Activated CD4-positive, CD25-positive, alpha-beta regulatory T cell (primary cell): ENCODE measurements around the gene NELFA.

Source experiments
- DNase-seq, 4 experiments: peaks; one replicate each; lab custom pipeline; 2025; lab: John Stamatoyannopoulos, UW

NELFA gene

GRCh38 chr4:1964971-1965370 is 43.8 kb downstream of the NELFA start:
- DNase-seq: no peak

DNA sequence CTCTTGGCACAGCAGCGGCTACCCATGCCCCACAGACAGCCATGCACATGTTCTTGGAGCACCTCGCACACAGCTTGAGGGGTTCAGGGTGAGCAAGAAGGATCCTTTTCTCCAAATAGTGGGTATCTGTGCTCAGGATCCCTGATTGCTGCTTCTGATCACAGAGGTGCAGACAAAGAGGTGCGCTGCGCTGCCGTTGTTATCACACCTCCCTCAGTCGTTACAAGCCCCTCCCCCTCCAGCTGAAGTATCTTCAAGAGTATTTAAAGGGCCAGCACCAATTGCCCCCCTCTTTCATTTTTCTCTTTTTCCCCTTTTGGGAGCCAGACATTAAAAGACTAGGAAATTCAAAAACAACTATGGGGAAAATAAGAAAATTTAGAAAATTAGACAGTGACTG is 44.3 kb downstream of the NELFA start:
- no peak for DNase-seq

- no peak for DNase-seq
These were observed 45.8 kb downstream of the NELFA start for GRCh38 chr4:1962980-1963379.

DNA sequence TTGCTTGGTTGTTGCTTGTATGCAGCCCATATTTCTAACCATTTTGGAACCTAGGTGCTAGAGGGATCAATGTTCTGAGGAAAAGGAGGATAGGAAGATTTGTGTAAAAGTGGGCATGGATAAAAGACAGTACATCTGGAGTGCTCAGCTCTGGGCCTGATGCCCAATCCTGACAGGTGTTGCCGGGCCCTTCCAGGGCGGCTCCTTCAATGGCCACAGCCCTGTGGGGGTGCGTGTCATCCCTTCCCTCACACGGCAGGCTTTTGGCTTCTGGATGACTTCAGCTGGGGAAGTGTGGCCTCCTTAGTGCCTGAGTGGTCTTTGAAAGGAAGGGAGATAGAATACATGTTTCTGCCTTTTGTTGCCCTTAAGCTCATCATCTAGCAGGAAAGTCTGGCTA is 47.2 kb downstream of the NELFA start:
- no peak for DNase-seq

DNA sequence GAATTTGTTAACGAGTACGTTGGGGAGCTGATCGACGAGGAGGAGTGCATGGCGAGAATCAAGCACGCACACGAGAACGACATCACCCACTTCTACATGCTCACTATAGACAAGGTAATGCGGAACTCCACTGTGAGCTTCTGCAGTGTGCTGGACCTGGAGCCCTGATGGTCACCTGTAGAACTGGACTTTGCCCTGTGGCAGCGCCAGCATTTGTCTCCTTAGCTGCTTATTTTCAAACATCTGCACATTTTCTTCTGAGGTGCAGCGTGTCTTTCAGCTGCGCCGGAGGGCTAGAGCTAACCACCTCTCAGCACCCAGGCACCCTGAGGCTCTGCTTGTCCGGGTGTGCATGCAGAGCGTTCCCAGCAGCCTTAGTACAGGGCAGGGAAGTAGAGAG is 47.7 kb downstream of the NELFA start:
- no peak for DNase-seq

GRCh38 chr4:1960170-1960825 is 48.5 kb downstream of the NELFA start:
- DNase-seq: no peak

DNA sequence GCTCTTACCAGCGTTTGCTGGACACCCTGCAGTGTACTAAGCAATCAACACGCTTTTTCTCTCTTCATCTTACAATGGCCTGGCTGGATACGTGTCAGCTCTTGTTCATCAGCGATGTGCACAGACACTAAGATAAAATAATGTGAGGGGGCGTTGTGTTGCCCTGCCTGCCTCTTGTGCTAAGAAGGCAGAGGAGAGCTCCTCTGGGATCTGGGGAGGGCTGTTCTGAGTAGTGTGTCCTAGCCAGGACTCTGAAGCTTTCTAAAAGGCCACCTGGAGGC is 49.7 kb downstream of the NELFA start:
- no peak for DNase-seq

- DNase-seq: no peak
These were observed 50.3 kb downstream of the NELFA start for GRCh38 chr4:1958276-1959103.

DNA sequence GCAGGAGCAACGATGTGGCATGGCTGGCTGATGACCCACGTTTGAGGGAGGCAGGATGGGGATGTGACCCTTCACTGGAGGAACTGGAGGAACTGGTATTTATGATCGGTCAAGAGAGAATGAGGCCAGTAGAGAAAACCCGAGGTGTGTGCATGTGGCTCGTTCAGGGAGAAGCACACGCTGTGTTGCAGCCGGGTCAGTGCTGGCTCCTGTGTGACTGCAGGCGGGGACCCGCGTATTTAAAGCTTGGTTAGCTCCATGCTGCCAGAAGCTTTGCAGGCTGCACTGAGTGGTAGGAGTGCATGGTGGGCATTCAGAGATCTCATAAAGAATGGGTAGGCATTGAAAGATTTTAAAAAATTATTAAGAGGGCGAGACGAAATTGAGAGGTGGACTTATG is 52.1 kb downstream of the NELFA start:
- no peak for DNase-seq

- DNase-seq: no peak
These were observed 55.4 kb downstream of the NELFA start for GRCh38 chr4:1953335-1953734.

DNA sequence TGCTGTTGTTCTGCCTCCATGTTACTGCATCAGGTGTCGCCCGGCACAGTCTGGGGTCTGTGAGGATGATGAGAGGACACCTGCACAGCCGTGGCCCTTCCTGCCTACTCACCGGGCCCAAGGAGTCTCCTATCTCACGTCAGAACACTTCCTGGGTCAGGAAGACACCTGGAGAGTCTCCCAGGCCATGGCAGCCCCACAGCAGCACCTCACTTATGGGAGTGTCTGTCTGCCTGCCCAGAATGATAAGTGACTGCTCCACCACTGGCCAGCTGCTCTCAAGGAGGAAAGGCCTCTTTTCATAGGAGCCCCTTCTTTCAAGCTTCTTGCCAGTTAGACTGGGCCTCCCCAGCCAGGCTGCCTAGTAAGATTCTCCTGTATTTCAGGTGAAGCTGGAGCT is 56.1 kb downstream of the NELFA start:
- DNase-seq: no peak

DNA sequence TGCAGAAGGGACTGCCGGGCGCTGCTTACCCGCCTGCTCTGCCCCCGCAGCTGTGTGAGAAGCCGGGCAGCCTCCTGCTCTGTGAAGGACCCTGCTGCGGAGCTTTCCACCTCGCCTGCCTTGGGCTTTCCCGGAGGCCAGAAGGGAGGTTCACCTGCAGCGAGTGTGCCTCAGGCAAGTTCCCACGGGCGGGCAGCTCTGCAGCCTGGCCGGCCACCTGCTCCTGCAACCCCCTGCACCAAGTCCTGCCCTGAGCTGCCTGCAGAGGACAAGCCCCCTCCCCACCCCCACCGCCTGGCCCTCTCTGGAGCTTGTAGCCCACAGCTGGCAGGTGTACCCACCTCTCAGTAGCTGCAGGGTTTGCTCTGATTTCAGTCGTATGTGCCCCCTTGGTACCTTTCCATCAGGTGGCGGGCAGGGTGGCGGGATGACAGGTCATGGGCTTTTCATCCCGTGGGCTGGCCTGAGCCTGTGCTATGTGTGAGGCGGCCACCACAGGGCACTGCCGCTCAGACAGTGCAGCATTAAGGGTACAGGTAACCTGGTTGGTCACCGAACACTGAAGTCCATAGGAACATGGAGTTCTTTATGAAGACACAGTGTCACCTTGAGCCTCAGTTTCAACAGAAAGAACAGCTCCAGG is 56.6 kb downstream of the NELFA start:
- DNase-seq: no peak

GRCh38 chr4:1950369-1950768 is 58.4 kb downstream of the NELFA start:
- DNase-seq: no peak

DNA sequence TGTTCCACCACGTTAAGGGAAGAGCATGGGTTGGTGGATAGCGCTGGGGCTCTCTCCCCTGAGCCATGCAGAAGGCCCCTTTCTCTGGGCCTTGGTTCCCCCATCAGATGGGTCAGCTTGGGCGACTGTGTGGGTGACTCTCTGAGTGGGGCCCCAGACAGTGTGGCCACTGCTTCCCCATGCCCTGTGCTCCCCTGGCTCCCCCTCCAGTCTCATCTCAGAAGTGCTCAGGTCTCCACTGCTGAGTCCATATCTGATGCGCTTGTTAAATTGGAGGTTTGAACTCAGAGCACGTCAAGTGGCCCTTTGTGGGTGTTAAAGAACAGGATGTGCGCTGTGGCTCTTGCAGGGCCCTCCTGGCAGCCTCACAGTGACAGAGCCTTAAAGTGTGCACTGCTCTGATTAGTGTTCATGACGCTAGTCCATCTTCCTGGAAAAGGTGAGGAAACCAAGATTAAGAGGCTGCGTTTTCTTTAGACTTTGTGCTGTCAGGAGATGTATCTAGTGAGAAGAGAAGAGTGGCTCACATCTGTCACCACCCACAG is 59.8 kb downstream of the NELFA start:
- DNase-seq: no peak

DNA sequence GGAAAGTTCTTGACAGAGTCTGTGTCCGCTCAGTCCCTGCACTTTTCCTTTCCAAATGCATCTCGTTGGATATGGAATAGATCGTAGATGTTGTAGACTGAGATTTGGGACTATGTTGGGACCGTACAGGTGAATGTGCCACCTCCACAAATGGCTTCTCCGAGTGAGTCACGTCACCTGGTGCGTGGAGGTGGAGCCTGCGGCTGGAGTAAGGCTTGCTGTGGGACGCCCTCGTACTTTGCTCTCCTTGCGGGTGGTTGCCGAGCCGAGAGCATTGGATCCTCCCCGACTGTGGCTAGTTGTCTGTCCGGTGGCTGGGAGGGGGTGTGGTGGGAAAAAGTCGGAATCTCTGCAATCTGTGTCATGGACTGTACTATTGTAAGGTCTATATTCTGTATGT is 60.5 kb downstream of the NELFA start:
- no peak for DNase-seq

- no peak for DNase-seq
These were observed 62.9 kb downstream of the NELFA start for GRCh38 chr4:1945912-1946311.

GRCh38 chr4:1945124-1945895 is 63.5 kb downstream of the NELFA start:
- no peak for DNase-seq

DNA sequence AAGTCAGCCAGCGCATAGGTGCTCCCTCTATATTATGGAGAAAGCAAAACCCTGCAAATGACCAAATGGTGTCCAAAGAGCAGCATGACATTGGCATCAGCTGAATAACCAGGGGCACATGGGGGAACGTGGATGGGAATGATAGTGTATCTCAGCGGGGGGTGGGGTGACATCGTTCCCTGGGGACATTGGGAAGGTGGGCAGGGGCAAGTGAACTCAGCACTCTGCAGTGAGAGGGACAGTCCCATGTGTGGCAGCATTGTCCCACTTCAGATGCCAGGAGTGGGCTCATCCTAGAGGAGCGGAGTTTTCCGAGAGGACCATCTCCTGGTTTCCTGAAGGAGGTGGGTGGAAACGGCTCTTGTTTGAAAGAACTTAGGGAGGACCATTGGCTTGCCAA is 64.8 kb downstream of the NELFA start:
- no peak for DNase-seq

DNA sequence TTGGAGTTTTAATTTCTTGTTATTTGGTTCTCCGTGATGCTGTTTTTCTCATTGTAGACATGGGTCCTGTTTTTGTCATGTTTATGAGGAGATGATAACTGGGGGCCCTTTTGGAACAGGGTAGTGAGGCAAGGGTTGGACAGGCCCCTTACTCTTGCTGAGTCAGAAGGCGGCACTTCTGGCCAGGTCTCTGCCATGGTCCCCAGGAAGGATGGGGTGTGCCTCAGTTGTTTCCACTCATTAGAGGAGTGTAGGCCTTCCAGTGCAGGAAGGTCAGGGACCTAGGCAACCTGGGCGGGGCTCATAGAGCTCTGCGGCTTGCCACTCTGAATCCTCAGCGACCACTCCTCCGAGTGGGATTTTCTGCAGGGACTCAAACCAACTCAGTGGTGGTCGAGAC is 68.2 kb downstream of the NELFA start:
- no peak for DNase-seq

DNA sequence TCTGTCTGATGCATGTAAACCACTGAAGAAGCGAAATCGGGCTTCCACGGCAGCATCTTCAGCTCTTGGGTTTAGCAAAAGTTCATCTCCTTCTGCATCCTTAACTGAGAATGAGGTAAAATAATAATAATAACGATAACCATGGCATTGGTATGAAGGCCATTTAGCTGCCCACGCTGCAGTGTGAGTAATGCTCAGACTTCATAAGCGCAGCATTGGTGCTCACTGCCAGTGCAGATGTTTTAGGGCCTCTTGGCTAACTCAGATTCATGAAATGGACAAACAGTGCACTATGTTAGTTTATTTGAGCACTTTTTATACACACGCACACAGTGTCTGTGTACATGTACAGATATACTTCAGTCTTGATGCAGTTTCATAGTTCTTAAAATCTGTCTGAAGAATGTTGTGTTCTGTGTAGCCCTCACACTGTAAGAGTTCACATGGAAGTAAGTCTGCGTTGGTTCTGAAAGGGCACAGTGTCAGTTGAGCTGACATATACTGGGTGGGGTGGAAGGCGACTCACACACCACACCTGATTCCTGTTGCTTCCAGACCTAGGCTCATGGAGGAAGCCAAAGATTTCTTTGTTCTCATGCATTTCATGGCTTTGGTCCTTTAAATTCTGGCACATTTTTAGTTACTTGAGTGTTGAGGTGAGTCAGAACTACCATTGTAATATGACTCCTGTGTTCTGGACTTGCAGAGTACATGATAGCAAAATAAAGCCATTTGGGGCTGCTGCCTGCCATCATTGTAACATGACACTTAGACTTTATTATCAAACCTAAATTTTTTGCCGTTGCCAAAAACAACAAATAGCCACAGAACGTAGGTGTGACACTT is 68.9 kb downstream of the NELFA start:
- DNase-seq: no peak

- DNase-seq: no peak
These were observed 70.7 kb downstream of the NELFA start for GRCh38 chr4:1938027-1938426.

GRCh38 chr4:1937550-1937949 is 71.2 kb downstream of the NELFA start:
- DNase-seq: no peak
